SK-N-SH (cell line): ENCODE data around the gene ITGA2. TPM values are rescaled to one million over a fixed set of nuclear protein-coding genes. Genes with fewer than 3 reads are reported as not detected.

ENCODE experiments used
- CTCF ChIA-PET: fragments of 300-600, 350-600 bp; formaldehyde crosslinking; extraction: SDS; loops from one replicate; lab custom pipeline; 2021; lab: Yijun Ruan, JAX
- POLR2A ChIA-PET: fragments of 350-600 bp; sonication (Branson Sonifier 250); formaldehyde crosslinking; extraction: SDS; loops from one replicate; lab custom pipeline; 2020; ENCODE audit warnings: antibody characterized with exemption, inconsistent platforms; lab: Yijun Ruan, JAX
- DNase-seq: peaks from one replicate; pipeline ENCODE4 v3.0.0; 2012
- H2AFZ ChIP-seq: fragments of 200-600 bp; sonication (generic); 2 replicates; pipeline ENCODE4 v1.8.1; 2016; ENCODE audit warnings: antibody characterized with exemption, mild to moderate bottlenecking, low read depth
- H3F3A ChIP-seq: fragments of 200-600 bp; sonication (generic); replicated peaks from 2 replicates; pipeline ENCODE3; 2016; ENCODE audit warnings: antibody characterized with exemption, mild to moderate bottlenecking; ENCODE audit not compliant: insufficient read depth
- H3K27ac ChIP-seq, 2 experiments: fragments of 200-500 bp in 1 of 2; fragments of 200-600 bp in 1 of 2; sonication (Bioruptor generic) in 1 of 2; sonication (generic), shearing (Covaris generic) in 1 of 2; 2 replicates each; pipeline versions ENCODE4 v1.5.1 to v1.6.1; 2014 to 2016; ENCODE audit warnings: low read depth in 2 of 2, inconsistent platforms in 1 of 2, low read length in 1 of 2, mild to moderate bottlenecking in 1 of 2, mixed read lengths in 1 of 2
- H3K27me3 ChIP-seq: fragments of 200-600 bp; sonication (generic), shearing (Covaris generic); 2 replicates; pipeline ENCODE4 v1.6.1; 2016; ENCODE audit warnings: mixed run types; ENCODE audit not compliant: insufficient read depth
- H3K36me3 ChIP-seq, 2 experiments: fragments of 200-500 bp in 1 of 2; fragments of 200-600 bp in 1 of 2; sonication (Bioruptor generic) in 1 of 2; sonication (generic) in 1 of 2; replicated peaks in 1 of 2; 2 replicates each; pipeline versions ENCODE3 to v1.5.1; 2014 to 2016; ENCODE audit warnings: low read length in 1 of 2, mild to moderate bottlenecking in 1 of 2; ENCODE audit not compliant: insufficient read depth in 2 of 2, control insufficient read depth in 1 of 2
- H3K4me1 ChIP-seq, 2 experiments: fragments of 200-500 bp in 1 of 2; fragments of 200-600 bp in 1 of 2; sonication (Bioruptor generic) in 1 of 2; sonication (generic), shearing (Covaris generic) in 1 of 2; 2 replicates each; pipeline versions ENCODE4 v1.5.1 to v1.6.1; 2014 to 2016; ENCODE audit warnings: low read depth in 1 of 2, low read length in 1 of 2, mixed run types in 1 of 2; ENCODE audit not compliant: insufficient read depth in 2 of 2, control insufficient read depth in 1 of 2
- H3K4me2 ChIP-seq: fragments of 200-600 bp; sonication (generic), shearing (Covaris generic); 2 replicates; pipeline ENCODE4 v1.6.1; 2017; ENCODE audit warnings: mixed run types
- H3K4me3 ChIP-seq, 2 experiments: fragments of 200-500 bp in 1 of 2; fragments of 200-600 bp in 1 of 2; sonication (Bioruptor generic) in 1 of 2; sonication (generic), shearing (Covaris generic) in 1 of 2; 2 replicates each; pipeline versions ENCODE4 v1.5.1 to v1.8.1; 2014 to 2016; ENCODE audit warnings: low read depth in 2 of 2, inconsistent platforms in 1 of 2, low read length in 1 of 2, mild to moderate bottlenecking in 1 of 2, mixed read lengths in 1 of 2, moderate library complexity in 1 of 2
- H3K79me2 ChIP-seq: fragments of 200-600 bp; sonication (generic); 2 replicates; pipeline ENCODE4 v1.8.1; 2017; ENCODE audit warnings: mild to moderate bottlenecking; ENCODE audit not compliant: insufficient read depth
- H3K9ac ChIP-seq: fragments of 200-600 bp; sonication (generic); 2 replicates; pipeline ENCODE4 v1.6.1; 2017; ENCODE audit warnings: mixed run types
- H3K9me2 ChIP-seq: fragments of 200-600 bp; sonication (generic); 2 replicates; pipeline ENCODE4 v1.6.1; 2017; ENCODE audit warnings: mixed run types
- H3K9me3 ChIP-seq: fragments of 200-600 bp; sonication (generic); 2 replicates; pipeline ENCODE4 v1.6.1; 2017; ENCODE audit warnings: mixed run types, mild to moderate bottlenecking, moderate library complexity
- H4K20me1 ChIP-seq: fragments of 200-600 bp; sonication (generic); 2 replicates; pipeline ENCODE4 v1.6.1; 2017; ENCODE audit warnings: mild to moderate bottlenecking, mixed run types; ENCODE audit not compliant: insufficient read depth
- CTCF ChIP-seq: fragments of 200-600 bp; sonication (generic); IDR thresholded peaks from 2 replicates; pipeline ENCODE4 v1.6.1; 2017; ENCODE audit warnings: antibody characterized with exemption, mild to moderate bottlenecking, moderate library complexity
- FOXJ3 ChIP-seq: sonication (generic); formaldehyde crosslinking; IDR thresholded peaks from 2 replicates; pipeline ENCODE4 v1.5.1; 2020; ENCODE audit warnings: mild to moderate bottlenecking, missing genetic modification reagents
- FOXM1 ChIP-seq: IDR thresholded peaks from 2 replicates; pipeline ENCODE4 v1.4.0; 2012; ENCODE audit warnings: low read depth, mild to moderate bottlenecking
- GABPA ChIP-seq: IDR thresholded peaks from 2 replicates; pipeline ENCODE4 v1.4.0; 2012; ENCODE audit warnings: low read depth, mild to moderate bottlenecking
- GATA2 ChIP-seq: sonication (generic); formaldehyde crosslinking; IDR thresholded peaks from 2 replicates; pipeline ENCODE4 v1.5.0; 2020; ENCODE audit warnings: mild to moderate bottlenecking, missing genetic modification reagents
- JUND ChIP-seq: IDR thresholded peaks from 2 replicates; pipeline ENCODE4 v1.4.0; 2012
- MAX ChIP-seq: IDR thresholded peaks from 2 replicates; pipeline ENCODE4 v1.4.0; 2012; ENCODE audit warnings: low read depth
- MEF2A ChIP-seq: IDR thresholded peaks from 2 replicates; pipeline ENCODE4 v1.4.0; 2012; ENCODE audit warnings: low read depth, borderline replicate concordance
- RAD21 ChIP-seq: IDR thresholded peaks from 2 replicates; pipeline ENCODE4 v1.6.1; 2012; ENCODE audit warnings: mild to moderate bottlenecking, low read length
- RCOR1 ChIP-seq: fragments of 150-350 bp; IDR thresholded peaks from 2 replicates; pipeline ENCODE4 v1.6.1; 2017; ENCODE audit warnings: antibody characterized with exemption, low read length
- REST ChIP-seq: IDR thresholded peaks from 2 replicates; pipeline ENCODE4 v1.6.1; 2012; ENCODE audit warnings: mild to moderate bottlenecking, low read depth, low read length, moderate library complexity
- RFX5 ChIP-seq: IDR thresholded peaks from 2 replicates; pipeline ENCODE4 v1.6.1; 2012; ENCODE audit warnings: mild to moderate bottlenecking, improper control_type of control experiment, low read length
- SIN3A ChIP-seq: IDR thresholded peaks from 2 replicates; pipeline ENCODE4 v1.6.1; 2012; ENCODE audit warnings: low read depth, mild to moderate bottlenecking, low read length, moderate library complexity, borderline replicate concordance
- TAF1 ChIP-seq: IDR thresholded peaks from 2 replicates; pipeline ENCODE4 v1.6.1; 2012; ENCODE audit warnings: low read depth, mild to moderate bottlenecking, low read length, moderate library complexity, borderline replicate concordance
- TCF12 ChIP-seq: IDR thresholded peaks from 2 replicates; pipeline ENCODE4 v1.4.0; 2012
- USF1 ChIP-seq: IDR thresholded peaks from 2 replicates; pipeline ENCODE4 v1.4.0; 2012; ENCODE audit warnings: low read depth, borderline replicate concordance
- USF2 ChIP-seq: fragments of 150-350 bp; IDR thresholded peaks from 2 replicates; pipeline ENCODE4 v1.6.1; 2017; ENCODE audit warnings: antibody characterized with exemption, low read length, low read depth, borderline replicate concordance
- YY1 ChIP-seq: IDR thresholded peaks from 2 replicates; pipeline ENCODE4 v1.4.0; 2012; ENCODE audit warnings: low read depth, mild to moderate bottlenecking
- ZBTB33 ChIP-seq: IDR thresholded peaks from 2 replicates; pipeline ENCODE4 v1.4.0; 2012; ENCODE audit warnings: low read depth, borderline replicate concordance
- WGBS: methylation state at CpG from one replicate; pipeline ENCODE4 v1.1.6; 2017; ENCODE audit warnings: low lambda C conversion rate; 5-methylcytosine and 5-hydroxymethylcytosine counted together
- polyA plus RNA-seq, 3 experiments: library from polyadenylated mRNA; depleted of rRNA; stranded (reverse); fragments of >200 nt; gene quantifications; 2 replicates each; pipeline ENCODE4 v1.2.3, GENCODE V29; 2012

Gene ITGA2
- polyA plus RNA-seq, 1 of the 3 experiments (the other 2 are of a cell fraction), result 38.2 TPM

GRCh38 chr5:53087171-53087570 lies 98.0 kb downstream of the ITGA2 start:
- no peaks in the 10 kb centered on the region for H3K9me2 ChIP-seq
- no peak for TF ChIP-seq FOXM1
- no peak for TF ChIP-seq CTCF
- no peak for TF ChIP-seq SIN3A
- no peak for TF ChIP-seq ZBTB33
- no peak for TF ChIP-seq USF2
- TF ChIP-seq GABPA, result no peak
- TF ChIP-seq JUND, result no peak
- TF ChIP-seq RFX5, result no peak
- TF ChIP-seq YY1, result no peak
- TF ChIP-seq MAX, result no peak
- TF ChIP-seq RAD21, result no peak
- no peak for TF ChIP-seq REST
- no peak for TF ChIP-seq USF1
- no peak for TF ChIP-seq RCOR1
- TF ChIP-seq TAF1, result no peak
- TF ChIP-seq FOXJ3 (CRISPR knock-in tag), result no peak
- TF ChIP-seq MEF2A, result no peak
- no peak for TF ChIP-seq GATA2 (CRISPR knock-in tag)
- no peak for TF ChIP-seq TCF12
- no peak overlapping the region for H3K4me2 ChIP-seq
- H3K36me3 ChIP-seq, result peaks cover 52 to 86% of the 10 kb centered on the region in 2 experiments
- 89% methylated on average over 1 of the region's 1 CpG for WGBS
- no peaks in the 10 kb centered on the region for H3K9me3 ChIP-seq
- no peaks in the 10 kb centered on the region for H4K20me1 ChIP-seq
- no peak overlapping the region for H3K4me3 ChIP-seq
- H3K79me2 ChIP-seq, result 0 out of 2 replicates have a peak, but pooled peaks cover 3% of the 10 kb centered on the region
- peaks cover 48% of the 10 kb centered on the region for H3F3A ChIP-seq
- ChIA-PET CTCF (interaction anchor here (0.8 to 1.2 kb wide), 2 partner anchors 10 to 139 kb away, joined by 3 read pairs; no protein-coding TSS in a partner anchor), POLR2A (no interaction called here)
- H3K4me1 ChIP-seq, result peaks cover 0 to 25% of the 10 kb centered on the region in 2 experiments; a peak in 2 of 4 replicates
- no peak overlapping the region for H2AFZ ChIP-seq
- peak overlapping the region in 1 of 2 experiments; percentile 43; a peak in 1 of 4 replicates for H3K27ac ChIP-seq
- no peaks in the 10 kb centered on the region for H3K27me3 ChIP-seq
- no peak overlapping the region for H3K9ac ChIP-seq
- no peak for DNase-seq
